IMR-90 (cell line): ENCODE results near the gene SOST. TPM values are rescaled to one million over a fixed set of nuclear protein-coding genes. Genes with fewer than 3 reads are reported as not detected.

Experiments
- ATAC-seq: fragments of 200-7000 bp; cut with Tn5 transposase; 2 replicates; pipeline ENCODE4 v1.9.1; 2020; ENCODE audit warnings: low read depth, mild to moderate bottlenecking, moderate library complexity
- BruUV-seq: library from RNA; stranded (reverse); fragments of 400-500 nt; replicated peaks from 2 replicates; lab custom pipeline; 2021; lab: Mats Ljungman, UMichigan
- CTCF ChIA-PET: fragments of 300-600 bp; formaldehyde crosslinking; extraction: SDS; loops from one replicate; lab custom pipeline; 2021; ENCODE audit warnings: antibody characterized with exemption; lab: Yijun Ruan, JAX
- POLR2A ChIA-PET: fragments of 300-600 bp; sonication (Branson Sonifier 250); formaldehyde crosslinking; loops from one replicate; lab custom pipeline; 2022; ENCODE audit warnings: antibody characterized with exemption; ENCODE audit not compliant: unreplicated experiment; lab: Charles Lee
- DNase-seq: peaks from one replicate; pipeline ENCODE4 v3.0.0; 2013
- H2AFZ ChIP-seq: replicated peaks from 2 replicates; pipeline ENCODE3; 2013; ENCODE audit warnings: low read length, mild to moderate bottlenecking; ENCODE audit not compliant: poor library complexity
- H2AK5ac ChIP-seq: 2 replicates; pipeline ENCODE4 v1.6.1; 2013; ENCODE audit warnings: low read depth, low read length, inconsistent platforms
- H2AK9ac ChIP-seq: replicated peaks from 2 replicates; pipeline ENCODE3; 2013; ENCODE audit warnings: mild to moderate bottlenecking, low read depth, low read length, moderate library complexity; ENCODE audit not compliant: poor library complexity
- H2BK120ac ChIP-seq: 2 replicates; pipeline ENCODE4 v1.6.1; 2013; ENCODE audit warnings: low read depth, low read length, inconsistent platforms
- H2BK15ac ChIP-seq: 3 replicates; pipeline ENCODE4 v1.6.1; 2013; ENCODE audit warnings: low read depth, low read length, inconsistent platforms
- H2BK20ac ChIP-seq: 2 replicates; pipeline ENCODE4 v1.6.1; 2013; ENCODE audit warnings: low read depth, mild to moderate bottlenecking, inconsistent platforms, low read length, moderate library complexity
- H2BK5ac ChIP-seq: 2 replicates; pipeline ENCODE4 v1.6.1; 2013; ENCODE audit warnings: mild to moderate bottlenecking, low read depth, low read length, inconsistent platforms; ENCODE audit not compliant: poor library complexity, severe bottlenecking
- H3K14ac ChIP-seq: replicated peaks from 2 replicates; pipeline ENCODE4 v1.6.1; 2013; ENCODE audit warnings: low read depth, low read length, inconsistent platforms
- H3K18ac ChIP-seq: 2 replicates; pipeline ENCODE4 v1.6.1; 2013; ENCODE audit warnings: low read depth, low read length, control low read depth
- H3K23ac ChIP-seq: 2 replicates; pipeline ENCODE4 v1.6.1; 2013; ENCODE audit warnings: low read depth, low read length, inconsistent platforms
- H3K27ac ChIP-seq: 2 replicates; pipeline ENCODE4 v1.5.1; 2013; ENCODE audit warnings: mild to moderate bottlenecking, control low read depth, low read length; ENCODE audit not compliant: insufficient read depth
- H3K27me3 ChIP-seq: 2 replicates; pipeline ENCODE4 v1.6.1; 2013; ENCODE audit warnings: low read length; ENCODE audit not compliant: control insufficient read depth, insufficient read depth
- H3K36me3 ChIP-seq: 2 replicates; pipeline ENCODE4 v1.6.1; 2013; ENCODE audit warnings: low read length, mixed read lengths; ENCODE audit not compliant: control insufficient read depth, insufficient read depth
- H3K4ac ChIP-seq: 2 replicates; pipeline ENCODE4 v1.6.1; 2013; ENCODE audit warnings: low read depth, low read length, inconsistent platforms
- H3K4me1 ChIP-seq: 2 replicates; pipeline ENCODE4 v1.6.1; 2013; ENCODE audit warnings: low read length, mixed read lengths; ENCODE audit not compliant: control insufficient read depth, insufficient read depth
- H3K4me2 ChIP-seq: 2 replicates; pipeline ENCODE4 v1.6.1; 2013; ENCODE audit warnings: low read depth, mild to moderate bottlenecking, control low read depth, low read length, moderate library complexity
- H3K4me3 ChIP-seq: 2 replicates; pipeline ENCODE4 v1.5.1; 2013; ENCODE audit warnings: low read depth, mild to moderate bottlenecking, control low read depth, low read length, moderate library complexity; ENCODE audit not compliant: insufficient read depth
- H3K56ac ChIP-seq: 2 replicates; pipeline ENCODE4 v1.6.1; 2013; ENCODE audit warnings: low read length, inconsistent platforms; ENCODE audit not compliant: insufficient read depth; ENCODE audit errors: extremely low read depth
- H3K79me1 ChIP-seq, 2 experiments: 2 replicates each; pipeline ENCODE4 v1.6.1; 2013; ENCODE audit warnings: low read length in 2 of 2, inconsistent platforms in 1 of 2, low read depth in 1 of 2
- H3K9ac ChIP-seq: 2 replicates; pipeline ENCODE4 v1.6.1; 2013; ENCODE audit warnings: low read depth, low read length, control low read depth
- H3K9me1 ChIP-seq: 2 replicates; pipeline ENCODE4 v1.6.1; 2013; ENCODE audit warnings: low read length, inconsistent platforms; ENCODE audit not compliant: insufficient read depth
- H3K9me3 ChIP-seq: 2 replicates; pipeline ENCODE4 v1.6.1; 2013; ENCODE audit warnings: low read length; ENCODE audit not compliant: control insufficient read depth, insufficient read depth
- H4K20me1 ChIP-seq: 2 replicates; pipeline ENCODE4 v1.6.1; 2013; ENCODE audit warnings: low read length, inconsistent platforms; ENCODE audit not compliant: insufficient read depth
- H4K5ac ChIP-seq: 2 replicates; pipeline ENCODE4 v1.6.1; 2013; ENCODE audit warnings: mild to moderate bottlenecking, low read depth, low read length, control low read depth
- H4K8ac ChIP-seq, 2 experiments: 2 replicates each; pipeline ENCODE4 v1.6.1; 2013; ENCODE audit warnings: low read depth in 2 of 2, low read length in 2 of 2, control low read depth in 1 of 2, inconsistent platforms in 1 of 2
- H4K91ac ChIP-seq: 2 replicates; pipeline ENCODE4 v1.6.1; 2013; ENCODE audit warnings: low read depth, low read length, inconsistent platforms; ENCODE audit not compliant: insufficient read depth
- RFX5 ChIP-seq: IDR thresholded peaks from 2 replicates; pipeline ENCODE4 v1.8.0; 2012; ENCODE audit warnings: low read depth, mild to moderate bottlenecking, low read length, moderate library complexity
- WGBS, 2 experiments: methylation state at CpG; one replicate each; pipeline versions ENCODE4 v1.1.5 to v1.1.7; 2013; ENCODE audit warnings: missing lambda C conversion rate in 2 of 2; ENCODE audit not compliant: insufficient read length in 1 of 2; ENCODE audit errors: extremely low coverage in 2 of 2; 5-methylcytosine and 5-hydroxymethylcytosine counted together
- dilution Hi-C: fragments of 300-500 bp; cut with HindIII; formaldehyde crosslinking; loops from one replicate; pipeline ENCODE4 v1.14.3; 2018; ENCODE audit warnings: low sequenced_read_pairs; ENCODE audit not compliant: unreplicated experiment
- in situ Hi-C: fragments of 300-500 bp; cut with MboI; formaldehyde crosslinking; loops from 3 replicates; pipeline ENCODE4 v1.14.3; 2019; ENCODE audit warnings: low sequenced_read_pairs, inconsistent platforms, mixed read lengths
- intact Hi-C: fragments of 100-400 bp; cut with micrococcal nuclease; formaldehyde crosslinking; loops from 2 replicates; pipeline ENCODE4 v1.10.0; 2022
- polyA plus RNA-seq, 3 experiments: library from polyadenylated mRNA; depleted of rRNA; stranded (reverse); fragments of >200 nt; gene quantifications; 2 replicates each; pipeline ENCODE4 v1.2.3, GENCODE V29; 2012; ENCODE audit warnings: low replicate concordance in 1 of 3
- total RNA-seq: library from RNA; depleted of rRNA; stranded (reverse); fragments of >200 nt; gene quantifications from 2 replicates; pipeline ENCODE4 v1.2.3, GENCODE V29; 2012

Gene SOST
- total and polyA plus RNA-seq, 2 of the 4 experiments (the other 2 are of a cell fraction) = not detected

DNA sequence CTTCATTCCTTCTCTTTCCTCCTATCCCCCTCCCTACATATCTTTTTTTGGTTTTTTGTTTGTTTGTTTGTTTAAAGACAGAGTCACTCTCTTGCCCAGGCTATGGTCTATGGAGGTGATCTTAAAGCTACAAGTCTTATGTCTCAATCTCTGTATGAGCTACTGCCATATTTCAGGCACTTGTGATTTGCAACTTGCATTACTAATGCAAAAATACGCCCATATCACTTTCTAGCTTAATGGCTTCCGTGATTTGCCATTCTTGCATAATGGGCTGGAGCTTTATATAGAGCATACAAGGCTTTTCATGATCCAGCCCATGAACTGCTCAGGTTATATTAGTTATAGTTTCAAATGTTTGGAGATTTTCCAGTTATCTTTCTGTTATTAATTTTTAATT lies 29.1 kb upstream of the SOST start:
- H4K91ac ChIP-seq = no peak overlapping the region
- H3K27me3 ChIP-seq = no peaks in the 10 kb centered on the region
- H4K8ac ChIP-seq = no peak overlapping the region
- ChIA-PET CTCF (interaction anchor here (1.3 kb wide), 1 partner anchor 58 kb away, joined by 3 read pairs; no protein-coding TSS in a partner anchor), POLR2A (no interaction called here)
- H3K18ac ChIP-seq = no peak overlapping the region
- no peak overlapping the region for H2BK120ac ChIP-seq
- BruUV-seq = no TSS peak
- H4K5ac ChIP-seq = no peak overlapping the region
- no CpG with 5 or more reads among the region's 2 CpGs for WGBS, 2 experiments
- in situ Hi-C loops (no loop called here), dilution Hi-C loops (no loop called here), intact Hi-C loops (no loop called here)
- no peak overlapping the region for H3K4me3 ChIP-seq
- H4K20me1 ChIP-seq = no peaks in the 10 kb centered on the region; the same call in 1 of the 2 replicates
- DNase-seq (no peak), ATAC-seq (no peak)
- H2AK9ac ChIP-seq = no peak overlapping the region
- H3K56ac ChIP-seq = no peak overlapping the region
- H2BK20ac ChIP-seq = no peak overlapping the region
- H3K36me3 ChIP-seq = no peaks in the 10 kb centered on the region
- no peaks in the 10 kb centered on the region for H3K79me1 ChIP-seq
- no peak overlapping the region for H2AFZ ChIP-seq
- no peak overlapping the region for H3K27ac ChIP-seq
- no peak overlapping the region for H3K14ac ChIP-seq
- H3K23ac ChIP-seq = no peak overlapping the region
- no peak overlapping the region for H3K4ac ChIP-seq
- H2AK5ac ChIP-seq = no peak overlapping the region
- no peak overlapping the region for H2BK5ac ChIP-seq
- H3K9ac ChIP-seq = no peak overlapping the region
- H2BK15ac ChIP-seq = no peak overlapping the region
- H3K9me1 ChIP-seq = peaks cover 7% of the 10 kb centered on the region
- TF ChIP-seq RFX5 = no peak
- H3K9me3 ChIP-seq = no peaks in the 10 kb centered on the region
- no peak overlapping the region for H3K4me2 ChIP-seq
- peaks cover 5% of the 10 kb centered on the region for H3K4me1 ChIP-seq
